H1 (cell line): ENCODE measurements around the gene URB2.

Experiments used
- ATF3 ChIP-seq: IDR thresholded peaks from 2 replicates; pipeline ENCODE4 v1.6.1; 2011; ENCODE audit warnings: low read depth, mild to moderate bottlenecking, low read length; ENCODE audit not compliant: insufficient read depth
- CTCF ChIP-seq, 3 experiments: IDR thresholded peaks; 1 replicate in 2 of 3; 2 replicates in 1 of 3; pipeline versions ENCODE4 v1.5.1 to v1.6.1; 2011; ENCODE audit warnings: low read length in 3 of 3, mild to moderate bottlenecking in 3 of 3, inconsistent platforms in 2 of 3, low read depth in 1 of 3, moderate library complexity in 1 of 3; ENCODE audit not compliant: insufficient read depth in 1 of 3; ENCODE audit errors: control extremely low read depth in 1 of 3
- EP300 ChIP-seq, 2 experiments: IDR thresholded peaks; 1 replicate in 1 of 2; 2 replicates in 1 of 2; pipeline ENCODE4 v1.6.1; 2011 to 2012; ENCODE audit warnings: low read depth in 2 of 2, low read length in 2 of 2, mild to moderate bottlenecking in 2 of 2, borderline replicate concordance in 1 of 2, inconsistent platforms in 1 of 2, moderate library complexity in 1 of 2
- JUN ChIP-seq: IDR thresholded peaks from 2 replicates; pipeline ENCODE4 v1.6.1; 2011; ENCODE audit warnings: low read depth, mild to moderate bottlenecking, improper control_type of control experiment, low read length
- MAFK ChIP-seq: IDR thresholded peaks from 2 replicates; pipeline ENCODE4 v1.6.1; 2012; ENCODE audit warnings: low read depth, mild to moderate bottlenecking, improper control_type of control experiment, low read length
- NRF1 ChIP-seq: IDR thresholded peaks from 2 replicates; pipeline ENCODE4 v1.6.1; 2011; ENCODE audit warnings: mild to moderate bottlenecking, low read depth, low read length, improper control_type of control experiment
- POLR2A ChIP-seq, 2 experiments: IDR thresholded peaks; 1 replicate in 1 of 2; 2 replicates in 1 of 2; pipeline ENCODE4 v1.6.1; 2011; ENCODE audit warnings: low read depth in 2 of 2, low read length in 2 of 2, mild to moderate bottlenecking in 2 of 2; ENCODE audit errors: control extremely low read depth in 1 of 2
- RFX5 ChIP-seq: IDR thresholded peaks from 2 replicates; pipeline ENCODE4 v1.6.1; 2011; ENCODE audit warnings: low read depth, low read length, improper control_type of control experiment, borderline replicate concordance
- SIN3A ChIP-seq, 2 experiments: IDR thresholded peaks in 1 of 2; conservative IDR thresholded peaks in 1 of 2; 2 replicates each; pipeline ENCODE4 v1.6.1; 2011 to 2012; ENCODE audit warnings: low read length in 2 of 2, improper control_type of control experiment in 1 of 2, low read depth in 1 of 2, mild to moderate bottlenecking in 1 of 2
- SP1 ChIP-seq: IDR thresholded peaks from 2 replicates; pipeline ENCODE4 v1.6.1; 2011; ENCODE audit warnings: low read depth, low read length
- SP2 ChIP-seq: IDR thresholded peaks from 2 replicates; pipeline ENCODE4 v1.6.1; 2012; ENCODE audit warnings: mild to moderate bottlenecking, low read length, inconsistent platforms
- SRF ChIP-seq: IDR thresholded peaks from 2 replicates; pipeline ENCODE4 v1.6.1; 2011; ENCODE audit warnings: mild to moderate bottlenecking, low read depth, low read length, moderate library complexity
- YY1 ChIP-seq: IDR thresholded peaks from 2 replicates; pipeline ENCODE4 v1.6.1; 2011; ENCODE audit warnings: low read depth, mild to moderate bottlenecking, low read length
- TF ChIP-seq, protein P1 (sequence below): IDR thresholded peaks from 2 replicates; pipeline ENCODE4 v1.6.1; 2012; ENCODE audit warnings: inconsistent platforms

GRCh38 chr1:229693129-229693900, 67.3 kb downstream of the URB2 start:
- TF ChIP-seq SP1 (no peak), MAFK (no peak), POLR2A (IDR thresholded peaks at IDR 0.05; ENCODE audit: control extremely low read depth in 1 of 2, low read depth in 2 of 2, low read length in 2 of 2) (no peak), SP2 (no peak), CTCF (IDR thresholded peaks at IDR 0.05; ENCODE audit: control extremely low read depth in 1 of 3, insufficient read depth in 1 of 3, low read depth in 1 of 3, low read length in 3 of 3) (no peak), ATF3 (no peak), RFX5 (no peak), JUN (no peak), EP300 (IDR thresholded peaks at IDR 0.05; ENCODE audit: borderline replicate concordance in 1 of 2, low read depth in 2 of 2, low read length in 2 of 2) (no peak), YY1 (no peak), SRF (no peak), SIN3A (conservative IDR thresholded peaks at IDR 0.05 in 1 of 2, IDR thresholded peaks at IDR 0.05 in 1 of 2; ENCODE audit: low read depth in 1 of 2, low read length in 2 of 2) (no peak), NRF1 (no peak)
- TF ChIP-seq, protein P1, sequence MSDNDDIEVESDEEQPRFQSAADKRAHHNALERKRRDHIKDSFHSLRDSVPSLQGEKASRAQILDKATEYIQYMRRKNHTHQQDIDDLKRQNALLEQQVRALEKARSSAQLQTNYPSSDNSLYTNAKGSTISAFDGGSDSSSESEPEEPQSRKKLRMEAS, result no peak
